B cell (primary cell): Measurements from ENCODE around the gene FAM186B. TPM values are rescaled to one million over a fixed set of nuclear protein-coding genes. Genes with fewer than 3 reads are reported as not detected.

Source experiments
- ATAC-seq: fragments of 200-7000 bp; cut with Tn5 transposase; one replicate; pipeline ENCODE4 v1.10.0; 2021; ENCODE audit warnings: low read depth, mild to moderate bottlenecking, moderate number of reproducible peaks, moderate library complexity
- CTCF ChIA-PET: fragments of 350-600 bp; sonication (Branson Sonifier 250); formaldehyde crosslinking; loops from one replicate; lab custom pipeline; 2021; ENCODE audit warnings: antibody characterized with exemption, inconsistent platforms; lab: Charles Lee
- POLR2A ChIA-PET: fragments of 350-600 bp; sonication (Branson Sonifier 250); formaldehyde crosslinking; loops from one replicate; lab custom pipeline; 2021; ENCODE audit warnings: antibody characterized with exemption; lab: Charles Lee
- DNase-seq: peaks from one replicate; pipeline ENCODE4 v3.0.0; 2013
- H2AFZ ChIP-seq: 2 replicates; pipeline ENCODE4 v1.6.1; 2012; ENCODE audit warnings: mild to moderate bottlenecking, low read depth, low read length; ENCODE audit not compliant: insufficient read depth, poor library complexity, severe bottlenecking
- H3K27ac ChIP-seq, 2 donors: 1 replicate in 1 of 2; 2 replicates in 1 of 2; pipeline ENCODE4 v1.5.1; 2012 to 2013; ENCODE audit warnings: low read length in 2 of 2, mild to moderate bottlenecking in 2 of 2, moderate library complexity in 1 of 2
- H3K27me3 ChIP-seq, 4 experiments: fragments of 200-600 bp in 1 of 4; sonication (generic) in 1 of 4; replicated peaks in 1 of 4; 1 replicate in 2 of 4; 2 replicates in 2 of 4; pipeline versions ENCODE4 v1.6.1 to v1.7.0; 2013 to 2016; ENCODE audit warnings: low read length in 3 of 4, mild to moderate bottlenecking in 2 of 4, mixed read lengths in 1 of 4, moderate library complexity in 1 of 4; ENCODE audit not compliant: insufficient read depth in 4 of 4, control insufficient read depth in 3 of 4; ENCODE audit errors: control extremely low read depth in 1 of 4
- H3K36me3 ChIP-seq, 2 experiments: replicated peaks in 1 of 2; 1 replicate in 1 of 2; 2 replicates in 1 of 2; pipeline versions ENCODE4 v1.6.1 to v1.7.1; 2013; ENCODE audit warnings: low read length in 1 of 2; ENCODE audit not compliant: insufficient read depth in 2 of 2, control insufficient read depth in 1 of 2; ENCODE audit errors: control extremely low read depth in 1 of 2, extremely low read depth in 1 of 2
- H3K4me1 ChIP-seq, 2 donors: fragments of 200-600 bp in 1 of 2; sonication (generic) in 1 of 2; 1 replicate in 1 of 2; 2 replicates in 1 of 2; pipeline versions ENCODE4 v1.5.1 to v1.6.1; 2013 to 2017; ENCODE audit warnings: low read length in 2 of 2; ENCODE audit not compliant: control insufficient read depth in 2 of 2, insufficient read depth in 2 of 2
- H3K4me2 ChIP-seq: replicated peaks from 2 replicates; pipeline ENCODE3; 2012; ENCODE audit warnings: mild to moderate bottlenecking, low read depth, low read length; ENCODE audit not compliant: poor library complexity, severe bottlenecking
- H3K4me3 ChIP-seq, 5 experiments: fragments of 200-600 bp in 1 of 5; sonication (generic) in 1 of 5; 1 replicate in 3 of 5; 2 replicates in 2 of 5; pipeline versions ENCODE4 v1.5.1 to v1.7.0; 2011 to 2016; ENCODE audit warnings: low read length in 4 of 5, mild to moderate bottlenecking in 4 of 5, low read depth in 2 of 5, control low read depth in 1 of 5, moderate library complexity in 1 of 5; ENCODE audit not compliant: insufficient read depth in 1 of 5; ENCODE audit errors: control extremely low read depth in 1 of 5, extremely low read depth in 1 of 5
- H3K79me2 ChIP-seq: fragments of 200-600 bp; sonication (generic); one replicate; pipeline ENCODE4 v1.6.0; 2016; ENCODE audit warnings: low read length; ENCODE audit not compliant: control insufficient read depth, insufficient read depth
- H3K9ac ChIP-seq: fragments of 200-600 bp; sonication (generic); 2 replicates; pipeline ENCODE4 v1.6.1; 2017; ENCODE audit warnings: mild to moderate bottlenecking, low read length, moderate library complexity
- H3K9me3 ChIP-seq, 3 donors: one replicate each; pipeline versions ENCODE4 v1.6.1 to v1.7.1; 2013; ENCODE audit warnings: low read length in 2 of 3; ENCODE audit not compliant: control insufficient read depth in 2 of 3, insufficient read depth in 1 of 3; ENCODE audit errors: control extremely low read depth in 1 of 3
- H4K20me1 ChIP-seq: 2 replicates; pipeline ENCODE4 v1.6.0; 2012; ENCODE audit warnings: mild to moderate bottlenecking, low read length; ENCODE audit not compliant: insufficient read depth, control insufficient read depth, poor library complexity, severe bottlenecking
- H3K27ac Mint-ChIP-seq: one replicate; pipeline ENCODE4 v1.8.0; 2021; ENCODE audit warnings: mixed read lengths
- H3K27me3 Mint-ChIP-seq: one replicate; pipeline ENCODE4 v1.8.0; 2021; ENCODE audit warnings: mixed read lengths
- H3K4me1 Mint-ChIP-seq: one replicate; pipeline ENCODE4 v1.8.0; 2021; ENCODE audit warnings: mixed read lengths
- H3K4me3 Mint-ChIP-seq: one replicate; pipeline ENCODE4 v1.8.0; 2021; ENCODE audit warnings: mixed read lengths
- H3K9me3 Mint-ChIP-seq: one replicate; pipeline ENCODE4 v1.8.0; 2022; ENCODE audit warnings: mixed read lengths; ENCODE audit not compliant: insufficient read depth
- CTCF ChIP-seq: fragments of 200-600 bp; IDR thresholded peaks from one replicate; pipeline ENCODE4 v1.8.0; 2022; ENCODE audit warnings: antibody characterized with exemption, mild to moderate bottlenecking
- EZH2 ChIP-seq: IDR thresholded peaks from 2 replicates; pipeline ENCODE4 v1.6.1; 2012; ENCODE audit warnings: borderline replicate concordance, low read depth, mild to moderate bottlenecking, moderate library complexity, low read length; ENCODE audit not compliant: insufficient read depth, poor library complexity, severe bottlenecking
- WGBS: methylation state at CpG from one replicate; pipeline ENCODE4 v1.1.5; 2013; ENCODE audit warnings: missing lambda C conversion rate; ENCODE audit not compliant: insufficient coverage; 5-methylcytosine and 5-hydroxymethylcytosine counted together
- intact Hi-C: fragments of 100-400 bp; cut with micrococcal nuclease; formaldehyde crosslinking; loops from one replicate; pipeline ENCODE4 v1.10.0; 2022
- polyA plus RNA-seq: library from polyadenylated mRNA; depleted of rRNA; stranded (reverse); fragments of >200 nt; gene quantifications from 2 replicates; pipeline ENCODE4 v1.2.3, GENCODE V29; 2012
- total RNA-seq, 2 donors: library from RNA; stranded (reverse); fragments of 120-200 nt in 1 of 2; gene quantifications; 1 replicate in 1 of 2; 2 replicates in 1 of 2; pipeline versions ENCODE4 v1.2.3 to v1.2.4, GENCODE V29; 2013 to 2022

The FAM186B gene
- total and polyA plus RNA-seq, 2 donors (not counting 1 experiment from before 2014, with no cell fraction given) = 0.13 to 0.47 TPM

- ChIA-PET POLR2A (no interaction called here), CTCF (interaction anchor here (1.0 kb wide), 2 partner anchors 31 to 123 kb away, joined by 3 read pairs; partner anchors contain the start of gene TMBIM6)
- H3K4me1 ChIP-seq = peaks cover 11 to 21% of the 10 kb centered on the region in 2 donors
- no peaks in the 10 kb centered on the region for H3K79me2 ChIP-seq
- H3K36me3 ChIP-seq = no peaks in the 10 kb centered on the region
- whole genome bisulfite sequencing = no CpG with 5 or more reads among the region's 1 CpG
- no peaks in the 10 kb centered on the region for H3K9me3 Mint-ChIP-seq
- no peak overlapping the region for H3K27ac Mint-ChIP-seq
- H3K4me2 ChIP-seq = no peak overlapping the region
- H3K9me3 ChIP-seq = peaks cover 0 to 1% (median 0%) of the 10 kb centered on the region in 3 donors
- ATAC-seq (no peak), DNase-seq (no peak)
- no peak overlapping the region for H3K27ac ChIP-seq
- peaks cover 13% of the 10 kb centered on the region for H3K27me3 Mint-ChIP-seq
- no peaks in the 10 kb centered on the region for H4K20me1 ChIP-seq
- no peak overlapping the region for H2AFZ ChIP-seq
- TF ChIP-seq EZH2 (no peak), CTCF (no peak)
- intact Hi-C loops = no loop called here
- H3K4me3 ChIP-seq = no peak overlapping the region
- peaks cover 15% of the 10 kb centered on the region for H3K4me1 Mint-ChIP-seq
- no peak overlapping the region for H3K9ac ChIP-seq
- H3K4me3 Mint-ChIP-seq = no peak overlapping the region
- peaks cover 0 to 3% (median 0%) of the 10 kb centered on the region in 4 experiments for H3K27me3 ChIP-seq
Observed at GRCh38 chr12:49618576-49618975, 13.1 kb upstream of the FAM186B start.

- Mint-ChIP-seq H3K4me3 (no peak overlapping the region), H3K4me1 (peaks cover 5% of the 10 kb centered on the region), H3K27ac (no peak overlapping the region), H3K27me3 (peaks cover 19% of the 10 kb centered on the region), H3K9me3 (no peaks in the 10 kb centered on the region)
- no peaks in the 10 kb centered on the region for H4K20me1 ChIP-seq
- intact Hi-C loops = no loop called here
- CTCF ChIA-PET = no interaction called here
- H3K27ac ChIP-seq = no peak overlapping the region
- H3K9ac ChIP-seq = no peak overlapping the region
- DNase-seq (no peak), ATAC-seq (no peak)
- peaks cover 0 to 3% (median 0%) of the 10 kb centered on the region in 4 experiments for H3K27me3 ChIP-seq
- peaks cover 0 to 1% (median 0%) of the 10 kb centered on the region in 3 donors for H3K9me3 ChIP-seq
- POLR2A ChIA-PET = no interaction called here
- no peak for TF ChIP-seq CTCF
- TF ChIP-seq EZH2 = no peak
- peaks cover 8% of the 10 kb centered on the region in 2 donors for H3K4me1 ChIP-seq
- H3K79me2 ChIP-seq = no peaks in the 10 kb centered on the region
- no peak overlapping the region for H3K4me2 ChIP-seq
- H2AFZ ChIP-seq = no peak overlapping the region
- no peaks in the 10 kb centered on the region for H3K36me3 ChIP-seq
- 65% methylated on average over 4 of the region's 5 CpGs for WGBS
- H3K4me3 ChIP-seq = no peak overlapping the region
Observed at GRCh38 chr12:49616533-49617219, 11.2 kb upstream of the FAM186B start.
